NCI-H128 (cell line): Measurements from ENCODE around the gene BEAN1.
"Not testable (repeated sequence)": the region's sequence is repeated elsewhere in the genome, so short reads cannot be mapped to it uniquely, and the experiment has no call there.

Source experiments
- DNase-seq: peaks from one replicate; lab custom pipeline; 2025; ENCODE audit not compliant: unreplicated experiment; lab: John Stamatoyannopoulos, UW

BEAN1 gene

DNA sequence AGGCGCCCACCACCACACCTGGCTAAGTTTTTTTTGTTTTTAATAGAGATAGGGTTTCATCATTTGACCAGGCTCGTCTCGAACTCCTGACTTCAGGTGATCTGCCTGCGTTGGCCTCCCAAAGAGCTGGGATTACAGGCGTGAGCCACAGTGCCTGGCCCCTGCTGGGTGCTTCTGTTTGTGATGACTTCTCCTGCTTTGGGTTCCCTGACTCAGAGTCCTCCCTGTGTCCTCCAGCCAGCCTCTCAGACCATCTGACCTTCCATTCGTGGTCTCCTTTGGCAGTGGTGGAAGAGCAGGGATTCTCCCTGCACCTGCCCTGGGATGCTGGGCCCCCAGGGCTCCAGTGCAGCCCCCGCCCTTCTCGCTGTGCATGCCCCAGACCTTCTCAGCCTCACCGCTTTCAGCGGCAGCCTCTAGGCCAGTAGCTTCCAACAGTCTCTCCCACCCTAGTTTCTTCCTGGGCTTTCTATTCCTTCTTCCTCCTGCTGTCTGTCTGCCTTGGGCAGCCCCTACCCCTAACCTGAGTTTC is 13.2 kb downstream of the BEAN1 start:
- DNase-seq = no peak

DNA sequence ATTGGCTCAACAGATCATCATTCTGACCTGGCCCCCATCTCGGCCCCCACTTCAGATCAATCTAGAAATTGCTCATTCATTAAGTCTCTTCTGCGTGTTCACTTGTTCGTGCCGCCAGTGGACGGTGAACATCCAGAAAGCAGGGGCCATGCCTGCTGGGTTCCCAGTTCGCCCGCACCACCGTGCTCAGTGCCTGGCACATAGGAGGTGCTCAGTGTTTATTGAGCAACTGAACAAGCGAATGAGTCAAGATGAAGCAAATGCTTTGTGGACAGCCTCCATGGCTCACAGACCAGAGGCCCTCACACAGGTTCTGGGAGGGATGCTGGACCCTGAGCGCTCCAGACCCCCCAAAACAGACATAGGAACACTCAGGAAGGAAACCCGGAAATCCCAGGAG is 13.9 kb downstream of the BEAN1 start:
- DNase-seq = no peak

DNA sequence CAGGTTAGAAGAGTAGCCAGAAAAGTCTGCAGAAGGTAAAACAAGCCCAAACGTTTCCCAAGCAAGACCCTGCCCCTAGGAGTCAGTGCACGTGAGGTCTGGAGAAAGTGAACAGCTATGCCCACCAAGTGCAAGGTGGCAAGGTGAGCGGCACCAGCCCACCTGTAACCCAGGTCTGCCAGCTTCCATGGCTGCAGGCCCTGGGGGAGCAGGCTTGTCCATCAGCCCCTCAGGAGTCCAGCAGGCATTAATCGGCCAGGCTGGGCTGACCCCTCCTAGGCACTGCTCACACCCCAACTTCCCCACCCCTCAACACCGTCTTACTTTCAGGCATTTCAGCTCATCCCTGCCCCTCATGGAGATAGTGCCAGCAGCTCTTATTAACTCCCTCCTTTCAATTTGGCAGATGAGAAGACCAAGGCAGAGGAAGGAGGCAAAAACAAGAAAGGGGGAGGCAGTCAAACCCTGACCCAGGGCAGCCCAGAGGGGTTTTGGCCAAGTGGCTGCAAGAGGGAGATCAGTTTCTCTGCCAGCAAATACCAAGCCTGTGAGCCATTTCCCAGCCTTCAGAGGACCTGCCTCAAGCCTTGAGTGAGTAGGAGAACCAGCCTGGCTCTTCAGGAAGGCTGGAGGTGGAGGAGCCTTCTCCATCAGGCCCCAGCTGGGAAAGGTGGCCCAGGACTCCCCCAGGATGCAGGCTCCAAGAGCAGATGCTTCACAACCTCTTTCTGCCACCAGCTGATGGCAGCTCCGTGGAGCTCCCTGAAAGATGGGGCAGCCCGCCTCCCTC is 14.7 kb downstream of the BEAN1 start:
- no peak for DNase-seq

DNA sequence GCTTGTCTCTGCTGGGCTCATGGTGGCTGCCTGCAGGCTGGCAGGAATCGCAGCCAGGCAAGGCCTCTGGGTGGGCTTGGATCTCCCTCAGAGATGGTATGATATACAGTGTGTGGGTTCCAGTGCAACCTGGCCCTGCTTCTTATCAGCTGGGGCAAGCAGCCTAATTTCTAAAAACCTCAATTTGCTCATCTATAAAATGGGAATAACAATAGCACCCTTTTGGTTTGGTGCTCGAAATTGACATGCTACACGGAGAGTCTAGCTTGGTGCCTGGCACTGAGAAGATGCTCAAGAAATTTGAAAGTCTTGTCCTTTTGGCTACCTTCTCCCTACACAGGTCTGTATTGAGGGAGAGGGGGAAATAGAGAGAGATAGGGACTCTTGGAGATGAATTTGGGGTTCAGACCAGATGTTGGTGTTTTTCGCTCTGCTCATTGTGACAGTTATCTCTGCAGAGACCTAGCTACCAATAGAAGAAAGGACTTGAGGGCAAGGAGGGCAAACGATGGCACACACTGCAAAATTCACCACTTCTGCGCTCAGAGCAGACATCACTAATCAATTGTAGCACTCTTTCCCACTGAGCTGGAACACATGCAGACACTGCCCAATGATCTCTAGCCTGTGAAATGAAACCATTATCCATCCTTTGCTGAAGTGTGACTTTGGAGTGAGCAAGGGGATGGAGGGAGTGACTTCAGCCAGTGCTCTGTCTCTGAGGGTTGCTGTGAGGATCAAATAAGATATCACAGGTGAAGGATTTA is 15.6 kb downstream of the BEAN1 start:
- DNase-seq = no peak

DNA sequence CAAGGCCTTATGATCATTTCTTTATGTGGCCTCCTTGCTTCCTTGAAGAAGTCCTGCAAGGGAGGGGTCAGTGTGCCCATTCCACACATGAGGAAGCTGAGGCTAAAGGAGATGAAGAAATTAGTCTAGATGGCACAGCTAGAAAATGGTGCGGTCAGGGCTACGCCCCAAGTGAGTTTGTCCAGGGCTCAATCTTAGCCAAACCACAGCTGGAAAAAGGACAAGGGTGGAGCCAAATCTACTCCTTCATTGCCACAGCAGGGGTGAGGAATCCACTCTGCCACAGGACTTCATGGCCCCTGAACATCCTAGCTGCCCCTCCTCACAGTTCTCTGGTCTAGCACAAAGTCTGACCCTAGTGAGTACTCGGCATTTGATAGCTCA is 16.2 kb downstream of the BEAN1 start:
- no peak for DNase-seq

DNA sequence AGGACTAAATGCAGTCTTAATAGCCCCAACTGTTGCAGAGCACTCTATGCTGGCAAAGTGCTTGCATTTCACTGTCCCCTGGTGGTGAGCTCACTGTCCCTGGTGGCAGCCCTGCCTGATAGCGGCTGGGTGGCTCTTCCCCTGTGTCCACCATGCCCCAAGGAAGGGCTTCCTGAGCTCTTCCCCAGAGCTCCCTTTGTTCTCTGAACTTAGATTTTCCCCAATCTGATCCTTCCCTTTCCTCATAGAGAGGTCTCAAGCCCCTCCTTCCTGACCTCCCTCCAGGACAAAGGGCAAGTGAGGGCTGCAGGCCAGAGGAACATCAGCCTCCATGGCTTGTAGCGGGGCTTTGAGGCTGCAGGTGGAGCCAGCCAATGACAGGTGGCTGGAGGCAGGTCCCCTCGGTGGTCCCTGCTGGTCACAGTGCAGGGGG is 17.0 kb downstream of the BEAN1 start:
- no peak for DNase-seq

DNA sequence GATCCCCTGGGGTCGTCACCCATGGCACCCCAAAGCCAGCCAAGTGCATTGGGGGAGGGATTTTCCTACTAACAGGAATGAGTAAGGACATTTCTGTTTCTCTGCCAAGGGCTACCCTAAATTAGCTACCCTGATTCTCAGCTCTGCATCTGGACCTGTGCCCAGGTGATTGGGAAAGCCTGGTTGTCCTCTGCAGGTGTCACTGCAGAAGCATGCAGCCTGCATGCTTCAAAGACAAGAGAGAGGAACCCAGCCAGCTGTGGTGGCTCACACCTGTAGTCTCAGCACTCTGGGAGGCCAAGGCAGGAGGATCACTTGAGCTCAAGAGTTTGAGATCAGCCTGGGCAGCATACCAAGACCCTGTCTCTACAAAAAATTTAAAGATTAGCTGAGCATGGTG is 19.6 kb downstream of the BEAN1 start:
- no peak for DNase-seq

DNA sequence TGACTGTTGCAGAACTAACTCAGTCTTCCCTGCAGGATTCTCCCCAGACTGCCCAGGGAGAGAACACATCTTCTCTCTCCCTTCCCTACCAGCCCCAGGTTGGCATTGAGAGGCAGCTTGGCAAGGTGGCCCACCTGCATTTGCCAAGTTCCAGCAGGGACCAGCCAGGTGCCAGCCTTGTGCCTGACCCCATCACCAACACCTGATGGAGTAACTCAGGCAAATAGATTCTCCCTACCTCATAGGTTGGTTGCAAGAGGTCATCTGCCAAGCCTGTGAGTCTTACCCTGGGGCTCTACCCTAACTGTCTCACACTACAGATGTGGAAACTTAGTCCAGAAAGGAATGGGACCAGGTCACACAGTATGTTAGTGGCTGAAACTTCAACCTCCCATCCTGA is 20.4 kb downstream of the BEAN1 start:
- DNase-seq = no peak

DNA sequence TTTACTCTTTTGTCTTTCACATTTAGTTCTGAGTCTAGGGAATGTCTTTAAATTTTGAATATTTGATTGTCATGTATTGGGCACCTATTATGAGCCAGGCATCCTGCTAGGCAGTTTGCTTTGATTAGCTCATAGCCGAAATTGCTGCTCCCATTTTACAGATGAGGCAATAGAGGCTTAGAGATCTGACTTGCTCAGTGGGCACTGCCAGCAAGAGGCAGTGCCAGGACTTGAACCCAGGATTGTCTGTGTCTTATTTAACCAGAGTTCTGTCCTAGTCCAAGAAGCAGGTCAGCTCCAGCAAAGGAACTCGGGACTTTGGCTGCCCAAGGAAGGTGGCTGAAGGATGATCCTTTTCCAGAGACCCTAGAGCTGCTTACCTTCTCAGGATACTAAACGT is 24.5 kb downstream of the BEAN1 start:
- no peak for DNase-seq

DNA sequence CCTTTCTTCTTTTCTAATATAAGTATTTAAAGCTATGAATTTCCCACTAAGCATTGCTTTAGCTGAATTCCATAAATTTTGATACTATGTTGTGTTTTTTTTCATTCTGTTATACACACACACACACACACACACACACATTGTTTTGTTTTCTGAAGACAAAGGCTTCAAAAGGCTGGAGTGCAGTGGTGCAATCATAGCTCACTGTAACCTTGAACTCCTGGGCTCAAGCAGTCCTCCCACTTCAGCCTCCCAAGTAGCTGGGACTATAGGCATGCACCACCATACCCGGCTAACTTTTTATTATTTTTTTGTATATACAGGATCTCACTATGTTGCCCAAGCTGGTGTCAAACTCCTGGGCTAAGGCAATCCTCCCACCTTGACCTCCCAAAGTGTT is 26.1 kb downstream of the BEAN1 start:
- not testable (repeated sequence) for DNase-seq

DNA sequence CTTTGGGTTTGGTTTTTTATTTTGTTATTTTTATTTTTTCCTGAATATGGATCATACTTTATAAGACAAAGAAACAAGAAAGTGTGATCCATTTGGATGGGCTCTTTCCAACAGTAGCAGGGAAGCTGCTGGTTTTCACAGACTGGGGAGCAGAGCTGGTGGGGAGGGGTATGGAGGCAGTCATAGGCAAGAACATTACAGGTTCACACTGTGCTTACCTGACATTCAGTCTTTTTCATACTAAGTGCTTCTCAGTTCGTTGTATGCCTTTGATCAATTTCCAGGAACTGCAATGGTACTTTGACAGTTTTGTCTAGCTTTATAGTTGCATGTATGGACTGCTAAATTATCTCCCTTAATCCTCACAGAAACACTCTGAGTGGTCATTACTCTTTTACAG is 27.7 kb downstream of the BEAN1 start:
- DNase-seq = no peak

DNA sequence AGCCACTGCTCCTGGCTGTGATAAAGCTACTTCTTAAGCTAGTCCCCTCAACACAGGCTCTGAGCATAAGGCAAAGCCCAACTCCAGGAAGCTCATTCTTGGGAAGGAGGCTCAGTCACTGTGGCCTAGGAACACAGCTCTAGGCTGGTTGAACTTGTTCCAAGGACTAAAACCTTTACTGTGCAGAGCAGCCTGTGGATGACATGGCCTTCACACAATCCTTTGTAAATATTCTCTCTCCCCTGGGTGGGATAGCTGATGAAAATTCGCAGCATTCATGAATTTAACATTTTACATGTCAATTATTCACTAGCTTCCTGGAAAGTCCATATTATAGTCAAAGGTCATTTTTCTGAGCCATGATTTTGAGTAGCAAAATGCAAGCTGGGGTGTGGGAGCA is 28.9 kb downstream of the BEAN1 start:
- DNase-seq = no peak

DNA sequence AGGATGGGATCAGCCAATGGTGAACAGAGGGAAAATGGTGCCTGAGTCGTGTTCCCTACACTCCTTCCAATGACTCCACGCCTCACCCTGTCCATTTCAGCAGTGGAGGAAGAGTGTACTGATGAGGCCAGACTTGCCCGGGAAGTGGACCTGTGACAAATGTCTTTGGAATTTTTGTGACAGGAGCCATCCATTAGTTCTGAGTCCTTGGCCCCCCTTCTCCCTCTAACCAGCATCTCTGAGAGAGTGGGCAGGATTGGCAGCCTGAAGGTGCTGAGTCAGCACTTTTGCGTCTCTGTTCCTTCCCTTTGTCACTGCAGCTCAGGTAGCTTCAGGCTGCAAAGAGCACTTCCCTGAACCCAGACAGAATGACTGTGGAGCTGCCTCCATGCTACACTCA is 30.8 kb downstream of the BEAN1 start:
- DNase-seq = no peak

DNA sequence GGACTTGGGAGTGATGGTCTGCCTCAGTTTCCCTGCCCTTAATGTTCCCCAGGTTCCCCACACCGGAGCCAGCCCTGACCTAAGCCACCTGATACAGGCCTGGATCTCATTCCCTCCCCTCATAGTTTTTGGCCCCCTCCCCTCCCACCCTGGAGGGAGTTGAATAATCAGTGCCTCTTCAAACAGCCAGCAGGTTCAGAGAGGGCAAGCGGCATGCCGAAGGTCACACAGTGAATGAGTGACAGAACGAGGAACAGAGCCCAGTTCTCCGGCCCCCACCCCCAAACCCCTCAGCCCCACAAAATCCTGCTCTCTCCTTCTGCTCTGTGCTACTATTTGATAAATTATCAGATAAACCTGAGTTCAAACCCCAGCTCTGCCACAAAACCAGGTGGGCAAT is 31.2 kb downstream of the BEAN1 start:
- DNase-seq = no peak

DNA sequence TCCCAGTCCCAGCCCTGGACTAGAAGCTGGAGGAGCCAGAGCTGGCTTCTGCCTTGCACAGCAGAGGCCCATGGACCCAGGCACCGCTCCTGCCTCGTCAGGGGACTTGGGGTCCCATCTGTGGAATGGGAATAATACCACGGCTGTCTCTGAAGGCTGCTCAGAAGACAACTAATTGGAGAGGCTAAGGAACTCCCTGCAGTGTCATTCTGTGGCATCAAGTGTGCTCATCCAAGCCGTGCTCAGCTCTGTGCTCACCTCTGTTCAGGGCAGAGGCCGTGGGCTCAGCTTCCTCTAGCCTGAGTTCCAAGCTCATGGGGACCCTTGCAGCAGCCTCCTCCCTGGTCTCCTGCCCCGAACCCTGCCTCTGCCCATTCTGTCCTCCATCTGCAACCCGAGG is 31.8 kb downstream of the BEAN1 start:
- no peak for DNase-seq

DNA sequence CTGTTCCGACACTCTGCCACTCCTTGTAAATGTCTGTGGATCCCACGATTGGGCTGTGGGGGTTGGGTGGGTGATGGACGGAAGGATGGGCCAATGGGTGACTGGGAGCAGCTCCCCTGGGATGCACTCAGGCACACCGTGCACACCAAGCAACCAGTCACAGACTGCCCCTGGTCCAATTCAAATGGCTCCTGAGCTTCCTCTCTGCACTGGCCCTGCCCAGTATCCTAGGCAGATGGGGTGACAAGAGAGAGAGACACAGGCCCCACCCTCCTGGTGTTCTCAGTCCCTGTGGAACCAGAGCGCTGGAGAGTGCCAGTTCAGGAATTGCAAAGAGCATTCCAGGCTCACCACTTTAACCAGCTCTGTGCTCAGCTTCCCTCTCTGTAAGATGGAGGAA is 32.8 kb downstream of the BEAN1 start:
- no peak for DNase-seq

DNA sequence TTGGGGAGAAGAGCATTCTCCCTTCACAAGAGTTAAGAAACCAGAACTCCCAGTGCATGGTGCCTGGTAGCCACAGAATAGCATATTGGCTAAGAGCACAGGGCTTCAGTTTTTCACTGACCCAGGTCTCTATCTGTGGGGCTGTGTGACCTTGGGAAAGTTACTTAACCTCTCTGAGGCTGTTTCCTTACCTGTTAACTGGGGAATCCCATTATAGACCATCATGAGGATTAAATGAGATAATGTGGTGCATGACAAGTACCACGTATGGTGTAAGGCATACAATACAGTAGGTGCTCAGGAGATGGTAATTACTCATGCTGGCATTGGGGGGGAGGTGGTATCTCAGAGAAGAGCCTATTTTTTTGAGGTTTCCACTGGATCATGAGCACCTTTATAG is 33.6 kb downstream of the BEAN1 start:
- DNase-seq = no peak

DNA sequence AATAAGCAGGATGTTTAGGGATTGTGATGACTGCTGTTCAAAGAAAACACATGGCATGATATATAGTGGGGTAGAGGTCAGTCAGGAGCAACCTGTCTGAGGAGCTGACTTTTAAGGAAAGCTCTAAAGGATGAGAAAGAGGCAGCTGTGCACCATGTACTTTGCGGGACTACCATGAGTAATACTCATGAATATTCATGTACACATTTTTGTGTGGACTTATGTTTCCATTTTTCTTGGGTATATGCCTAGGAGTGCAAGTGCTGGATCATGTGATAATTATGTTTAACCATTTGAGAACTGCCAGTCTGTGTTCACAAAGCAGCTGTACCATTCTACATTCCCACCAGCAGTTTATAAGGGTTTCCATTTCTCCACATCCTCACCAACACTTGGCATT is 35.8 kb downstream of the BEAN1 start:
- DNase-seq = no peak

DNA sequence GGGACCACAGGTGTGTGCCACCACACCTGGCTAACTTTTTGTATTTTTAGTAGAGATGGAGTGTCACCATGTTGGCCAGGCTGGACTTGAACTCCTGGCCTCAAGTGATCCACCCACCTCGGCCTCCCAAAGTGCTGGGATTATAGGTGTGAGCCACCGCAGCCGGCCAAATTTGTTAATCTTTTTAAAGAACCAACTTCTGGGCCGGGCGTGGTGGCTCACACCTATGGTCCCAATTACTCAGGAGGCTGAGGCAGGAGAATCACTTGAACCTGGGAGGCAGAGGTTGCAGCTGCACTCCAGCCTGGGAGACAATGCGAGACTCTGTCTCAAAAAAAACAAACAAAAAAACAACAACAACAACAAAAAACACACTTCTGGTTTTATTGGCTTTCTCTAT is 38.9 kb downstream of the BEAN1 start:
- DNase-seq = not testable (repeated sequence)

DNA sequence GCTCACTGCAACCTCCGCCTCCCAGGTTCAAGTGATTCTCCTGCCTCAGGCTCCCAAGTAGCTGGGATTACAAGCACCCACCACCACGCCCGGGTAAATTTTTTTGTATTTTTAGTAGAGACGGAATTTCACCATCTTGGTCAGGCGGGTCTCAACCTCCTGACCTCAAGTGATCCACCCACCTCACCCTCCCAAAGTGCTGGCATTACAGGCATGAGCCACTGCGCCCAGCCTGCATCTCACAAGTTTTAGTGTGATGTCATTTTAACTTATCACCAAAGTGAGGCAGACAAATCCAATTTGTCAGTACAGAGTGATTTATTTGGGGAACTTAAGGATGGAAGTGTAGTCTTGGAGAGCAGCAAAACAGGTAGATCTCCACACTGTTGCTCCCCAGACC is 39.5 kb downstream of the BEAN1 start:
- DNase-seq = not testable (repeated sequence)

DNA sequence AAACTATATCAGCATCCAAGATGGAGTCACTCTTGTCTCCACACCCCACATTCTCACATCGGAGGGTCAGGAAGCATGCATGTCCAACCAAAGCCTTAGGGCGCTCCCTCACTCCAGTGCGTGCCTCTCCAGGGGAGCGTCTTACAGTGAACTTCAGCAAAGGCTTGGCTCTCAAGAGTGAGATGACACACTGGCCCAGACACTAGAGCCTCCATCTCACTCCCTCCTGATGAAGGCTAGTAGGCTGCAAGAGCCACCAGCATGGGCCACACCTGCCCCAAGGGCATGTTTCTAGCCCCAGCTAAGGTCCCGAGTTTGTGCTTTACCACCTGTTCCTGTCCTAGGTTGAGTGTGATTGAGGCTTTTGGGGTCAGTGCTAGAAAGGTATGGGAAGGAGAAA is 40.5 kb downstream of the BEAN1 start:
- no peak for DNase-seq

DNA sequence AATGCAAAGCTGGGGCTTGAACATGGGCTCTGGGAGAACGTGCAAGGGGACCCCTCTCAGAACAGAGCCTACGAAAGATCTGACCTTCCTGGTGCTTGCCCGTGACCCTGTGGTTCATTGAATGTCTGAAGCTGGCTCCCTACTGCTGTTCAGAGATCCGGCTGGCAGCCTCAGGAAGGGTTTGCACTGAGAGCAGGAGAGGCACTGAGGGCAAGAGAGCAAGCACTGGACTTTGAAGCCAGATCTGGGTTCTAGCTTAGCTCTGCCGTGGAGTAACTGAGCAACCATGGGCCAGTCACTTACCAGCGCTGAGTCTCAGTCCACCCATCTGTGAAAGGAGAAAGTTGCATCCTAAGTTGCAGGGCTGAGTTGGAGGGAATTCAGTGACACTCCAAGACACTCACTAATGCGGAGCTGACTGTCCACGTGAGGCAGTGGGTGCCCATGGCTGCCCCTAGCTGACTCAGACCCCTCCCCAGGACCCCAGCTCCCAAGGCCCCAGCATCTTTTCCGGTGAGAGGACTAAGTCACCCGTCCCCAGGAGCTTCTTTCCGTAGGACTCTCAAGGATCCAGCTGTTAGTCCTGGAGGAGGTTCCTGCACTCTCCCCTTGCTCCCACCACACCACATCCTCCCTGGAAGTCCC is 41.3 kb downstream of the BEAN1 start:
- DNase-seq = no peak
